NCI-H2107 treated with DMSO at 0.1 percent for 48 hours (cell line): Measurements from ENCODE around the gene OR52K2.
"Not testable (repeated sequence)": the region's sequence is repeated elsewhere in the genome, so short reads cannot be mapped to it uniquely, and the experiment has no call there.

ENCODE experiments used
- DNase-seq: peaks from one replicate; lab custom pipeline; 2025; ENCODE audit not compliant: unreplicated experiment; lab: John Stamatoyannopoulos, UW

The OR52K2 gene

DNA sequence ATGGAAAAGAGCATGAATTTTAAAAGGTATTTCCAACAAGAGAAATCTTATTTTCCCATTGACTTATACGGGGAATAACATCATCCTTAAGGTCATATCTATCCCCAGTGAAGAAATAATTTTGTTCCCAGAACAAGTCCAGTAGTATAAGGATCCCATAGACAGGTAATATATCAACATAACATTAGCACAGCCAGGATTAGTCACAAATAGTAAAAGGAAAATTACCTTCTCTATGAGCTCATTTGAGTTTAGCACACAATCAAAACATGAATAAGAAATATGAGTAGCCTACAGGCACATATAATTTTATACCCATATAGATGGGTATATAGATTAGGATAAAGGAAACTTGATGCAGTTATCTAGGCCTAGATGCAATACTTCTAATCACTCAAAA lies 30.5 kb downstream of the OR52K2 start:
- DNase-seq, result no peak

DNA sequence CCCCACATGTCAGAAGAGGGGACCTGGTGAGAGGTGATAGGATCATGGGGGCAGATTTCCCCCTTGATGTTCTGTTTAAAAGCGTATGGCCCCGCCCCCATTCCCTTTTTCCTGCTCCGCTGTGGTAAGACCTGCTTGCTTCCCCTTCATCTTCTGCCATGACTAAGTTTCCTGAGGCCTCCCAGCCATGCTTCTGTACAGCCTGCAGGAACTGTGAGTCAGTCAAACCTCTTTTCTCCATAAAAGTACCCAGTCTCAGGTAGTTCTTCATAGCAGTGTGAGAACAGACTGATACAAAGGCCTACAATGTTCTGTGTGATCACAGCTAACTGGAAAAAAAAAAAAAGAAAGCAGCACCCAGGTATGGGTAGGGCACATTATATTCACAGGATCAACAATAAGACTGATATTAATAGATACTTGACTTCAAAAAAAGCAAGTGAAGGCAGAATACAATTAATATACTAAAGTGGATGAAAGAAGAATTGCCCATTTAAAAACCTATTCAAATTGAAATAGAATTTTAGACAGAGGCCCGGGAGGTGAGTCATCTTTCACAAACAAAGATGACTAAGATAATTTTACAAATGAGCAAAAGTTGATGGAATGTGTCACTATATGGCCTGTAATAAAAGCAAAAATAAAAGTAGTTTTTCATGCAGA lies 31.6 kb downstream of the OR52K2 start:
- no peak for DNase-seq

DNA sequence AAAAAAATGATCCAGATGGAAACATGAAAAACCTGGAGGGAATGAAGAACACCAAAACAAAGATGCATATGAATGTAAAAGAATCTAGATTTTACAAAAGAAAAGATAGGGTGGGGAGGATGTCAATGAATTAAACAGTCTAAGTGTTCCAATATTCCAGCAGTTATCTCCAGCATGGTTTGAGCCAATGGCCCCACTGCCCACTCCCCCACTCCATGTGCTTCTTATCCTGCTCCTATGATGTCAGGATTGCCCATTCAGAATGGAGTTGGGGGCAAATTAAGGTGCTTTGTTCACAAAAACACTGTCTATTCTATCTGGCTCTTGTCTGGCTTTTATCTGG lies 32.1 kb downstream of the OR52K2 start:
- no peak for DNase-seq

DNA sequence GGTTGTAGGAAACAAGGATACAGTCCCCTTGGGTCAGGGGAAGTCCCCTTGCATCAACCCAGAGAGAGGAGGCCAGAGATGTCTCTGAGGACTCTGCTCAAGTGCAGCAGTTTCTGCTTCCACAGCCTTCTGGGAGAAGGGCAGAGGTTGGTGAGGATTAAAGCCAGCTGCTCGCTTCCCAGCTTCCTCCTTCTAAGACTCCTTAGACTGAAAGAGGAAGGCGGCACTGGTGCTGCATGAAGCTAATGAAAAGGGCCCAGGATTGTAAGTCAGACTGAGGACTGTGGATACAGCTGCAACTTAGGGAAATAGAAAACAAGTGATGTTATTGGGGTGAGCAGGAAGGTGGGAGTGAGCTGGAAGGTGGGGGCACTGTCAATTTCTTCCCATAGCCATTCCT lies 33.4 kb downstream of the OR52K2 start, which contains the start of gene OR52K1:
Gene OR52K1, plus strand, starts transcription at position 202 of the 400 bp plus-strand sequence. CDS start 6,255 bp downstream, outside the sequence.
- no peak for DNase-seq

DNA sequence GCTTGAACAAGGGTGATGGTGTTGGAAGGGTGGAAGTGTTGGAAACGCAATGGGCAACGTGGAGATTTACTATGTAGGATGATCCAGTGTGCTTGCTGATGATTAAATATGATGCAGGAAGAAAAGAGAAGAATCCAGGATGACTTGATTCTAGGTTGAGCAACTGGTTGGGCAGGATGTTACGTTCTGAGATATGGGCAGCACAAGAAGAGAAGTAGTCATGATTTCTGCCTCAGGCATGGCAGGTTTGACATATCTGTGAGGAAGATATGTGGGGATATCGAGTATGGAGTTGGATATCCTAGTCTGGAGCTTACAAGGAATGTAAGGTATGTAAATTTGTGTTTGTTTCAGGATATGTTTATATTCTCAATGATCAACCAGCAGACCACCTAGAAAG lies 35.2 kb downstream of the OR52K2 start:
- DNase-seq, result no peak

DNA sequence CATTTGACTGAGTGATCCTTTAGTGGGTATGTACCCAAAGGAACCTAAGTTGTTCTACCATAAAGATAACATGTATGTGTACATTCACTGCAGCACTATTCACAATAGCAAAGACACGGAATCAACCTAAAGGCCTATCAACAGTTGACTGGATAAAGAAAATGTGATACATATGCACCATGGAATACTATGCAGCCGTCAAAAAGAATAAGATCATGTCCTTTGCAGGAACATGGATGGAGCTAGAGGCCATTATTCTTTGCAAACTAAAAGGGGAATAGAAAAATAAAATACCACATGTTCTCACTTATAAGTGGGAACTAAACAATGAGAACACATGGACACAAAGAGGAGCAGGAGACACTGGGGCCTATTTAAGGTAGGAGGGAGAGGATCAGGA lies 42.3 kb downstream of the OR52K2 start:
- not testable (repeated sequence) for DNase-seq

DNA sequence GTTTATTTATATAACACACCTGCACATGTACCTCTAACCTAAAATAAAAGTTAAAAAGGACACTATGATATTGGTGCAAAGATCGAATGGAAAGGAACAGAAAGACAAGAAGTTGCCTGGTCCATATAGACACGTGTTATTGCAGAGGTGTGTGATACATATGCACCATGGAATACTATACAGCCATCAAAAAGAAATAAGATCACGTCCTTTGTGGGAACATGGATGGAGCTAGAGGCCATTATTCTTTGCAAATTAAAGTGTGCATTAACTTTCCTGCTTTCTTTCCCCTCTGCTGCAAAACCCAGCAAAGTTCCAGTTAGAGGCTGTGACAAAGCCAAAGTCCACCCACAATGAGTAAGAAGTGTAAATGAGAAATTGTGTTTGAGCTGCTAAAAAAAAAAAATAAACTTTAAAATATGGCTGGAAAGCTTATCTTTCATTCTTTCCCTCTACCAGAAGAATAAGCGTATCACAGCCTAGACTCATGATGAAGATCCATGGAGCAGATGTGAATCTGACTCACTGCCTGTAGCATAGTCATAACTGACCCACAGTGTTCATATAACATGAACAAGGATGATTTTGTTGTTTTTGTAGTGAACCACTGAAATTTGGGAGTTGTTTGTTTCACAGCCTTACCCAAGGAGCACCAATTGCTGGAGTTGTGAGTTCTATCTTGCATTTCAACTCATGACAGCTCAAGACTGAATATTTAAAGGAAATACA lies 42.9 kb downstream of the OR52K2 start:
- DNase-seq, result no peak

DNA sequence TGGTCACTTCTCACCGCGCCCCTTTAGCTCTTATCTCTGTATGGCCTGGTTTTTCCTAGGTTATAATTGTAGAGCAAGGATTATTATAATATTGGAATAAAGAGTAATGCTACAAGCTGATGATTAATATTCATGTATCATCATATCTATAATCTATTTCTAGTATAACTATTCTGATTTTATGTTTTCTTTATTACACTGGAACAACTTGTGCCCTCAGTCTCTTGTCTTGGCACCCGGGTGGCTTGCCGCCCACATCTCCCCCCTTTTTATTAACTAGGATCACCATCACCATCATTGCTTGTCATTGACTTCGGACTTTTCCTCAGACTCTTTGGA lies 44.4 kb downstream of the OR52K2 start:
- DNase-seq, result no peak

DNA sequence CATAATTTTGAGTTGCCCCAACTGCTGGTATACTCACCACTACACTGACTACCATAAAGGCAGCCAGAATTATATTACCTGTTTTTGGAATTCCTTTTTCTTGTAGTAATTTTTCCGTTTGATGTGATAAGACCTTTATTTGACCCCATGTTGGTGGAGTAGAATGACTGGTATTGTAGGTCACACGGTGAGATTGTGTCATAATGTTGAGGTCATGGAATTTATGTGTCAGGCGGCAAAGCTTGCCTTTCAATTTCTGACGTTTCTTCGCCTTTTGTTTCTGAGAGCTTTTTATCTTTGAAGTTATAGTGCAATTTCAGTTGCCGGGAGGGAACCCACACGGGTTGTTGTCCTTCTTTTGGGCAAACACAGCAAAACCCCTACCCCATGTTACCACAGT lies 46.4 kb downstream of the OR52K2 start:
- no peak for DNase-seq

DNA sequence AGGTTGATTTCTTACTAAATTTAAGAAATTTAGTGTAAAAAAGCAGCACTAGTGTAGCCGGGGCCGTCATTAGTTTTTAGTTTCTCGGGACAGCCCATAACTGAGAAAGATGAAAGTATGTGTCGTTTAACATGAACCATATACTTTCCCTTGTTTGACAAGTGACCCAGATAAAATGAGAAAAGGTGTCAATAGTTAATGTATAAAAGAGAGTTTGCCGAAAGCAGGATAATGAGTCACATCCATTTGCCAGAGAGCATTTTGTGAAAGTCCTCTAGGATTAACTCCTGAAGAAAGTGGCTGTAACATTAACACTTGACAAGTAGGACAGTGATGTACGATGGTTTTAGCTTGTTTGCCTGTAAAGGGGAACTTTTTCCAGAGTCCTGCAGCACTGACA lies 46.9 kb downstream of the OR52K2 start:
- DNase-seq, result no peak

DNA sequence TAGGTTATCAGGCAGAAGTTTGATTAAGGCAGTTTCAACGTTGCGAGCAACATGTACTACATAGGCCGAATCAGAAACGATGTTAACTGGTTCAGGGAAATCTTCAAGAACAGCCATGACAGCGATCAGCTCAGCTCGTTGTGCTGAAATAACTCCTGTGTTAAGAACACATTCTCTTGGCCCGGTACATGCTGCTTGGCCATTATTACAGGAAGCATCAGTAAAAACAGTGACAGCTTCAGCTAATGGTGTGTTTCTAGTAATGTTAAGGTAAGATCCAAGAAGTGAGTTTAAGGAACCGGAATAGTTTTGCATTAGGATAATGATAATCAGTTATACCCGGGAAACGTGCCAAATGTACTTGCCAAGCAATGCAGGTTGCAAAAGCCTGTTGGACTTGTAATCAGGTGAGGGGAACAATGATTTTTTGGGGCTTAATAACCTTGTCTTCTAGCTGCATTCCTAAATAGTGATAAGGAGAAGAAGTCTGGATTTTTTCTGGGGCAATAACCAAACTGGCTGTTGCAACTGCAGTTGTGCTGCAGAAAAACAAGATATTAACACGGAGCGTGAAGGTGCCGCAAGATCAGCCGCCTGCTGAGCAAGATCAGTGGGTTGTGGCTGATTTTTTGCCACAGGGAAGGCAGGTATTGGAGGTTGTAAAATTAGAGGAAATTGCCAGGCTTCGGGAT lies 47.6 kb downstream of the OR52K2 start:
- no peak for DNase-seq
